GM12878 (cell line): ENCODE results near the gene DOHH.

ENCODE experiments used
- CBFB ChIP-seq: IDR thresholded peaks from 2 replicates; pipeline ENCODE4 v1.6.1; 2016; ENCODE audit warnings: antibody characterized with exemption, low read depth
- CHD2 ChIP-seq: IDR thresholded peaks from 2 replicates; pipeline ENCODE4 v1.6.1; 2011; ENCODE audit warnings: low read depth, low read length, improper control_type of control experiment, borderline replicate concordance
- MAX ChIP-seq: IDR thresholded peaks from 2 replicates; pipeline ENCODE4 v1.6.1; 2012; ENCODE audit warnings: low read depth, low read length, improper control_type of control experiment
- NBN ChIP-seq: fragments of 450-650 bp; IDR thresholded peaks from 2 replicates; pipeline ENCODE4 v1.6.1; 2016
- RAD21 ChIP-seq: IDR thresholded peaks from 2 replicates; pipeline ENCODE4 v1.6.1; 2011; ENCODE audit warnings: mild to moderate bottlenecking, low read depth, low read length, moderate library complexity; ENCODE audit not compliant: insufficient read depth
- RCOR1 ChIP-seq: conservative IDR thresholded peaks from 2 replicates; pipeline ENCODE4 v1.6.1; 2012; ENCODE audit warnings: low read depth, low read length, improper control_type of control experiment
- RFX5 ChIP-seq: IDR thresholded peaks from 2 replicates; pipeline ENCODE4 v1.6.1; 2011; ENCODE audit warnings: low read depth, low read length, improper control_type of control experiment
- SRF ChIP-seq, 2 experiments: IDR thresholded peaks; 2 replicates each; pipeline ENCODE4 v1.6.1; 2011; ENCODE audit warnings: low read depth in 2 of 2, low read length in 2 of 2, mild to moderate bottlenecking in 1 of 2, moderate library complexity in 1 of 2
- TCF12 ChIP-seq: IDR thresholded peaks from 2 replicates; pipeline ENCODE4 v1.6.1; 2011; ENCODE audit warnings: low read depth, mild to moderate bottlenecking, low read length
- TF ChIP-seq, protein P1 (sequence below), 3 experiments: IDR thresholded peaks in 2 of 3; conservative IDR thresholded peaks in 1 of 3; 2 replicates each; pipeline ENCODE4 v1.5.1; 2011; ENCODE audit warnings: low read depth in 3 of 3, low read length in 3 of 3, mild to moderate bottlenecking in 3 of 3, control low read depth in 2 of 3, moderate library complexity in 2 of 3, inconsistent platforms in 1 of 3, mixed read lengths in 1 of 3; ENCODE audit not compliant: control insufficient read depth in 2 of 3, insufficient read depth in 1 of 3; ENCODE audit errors: extremely low read depth in 1 of 3

DNA sequence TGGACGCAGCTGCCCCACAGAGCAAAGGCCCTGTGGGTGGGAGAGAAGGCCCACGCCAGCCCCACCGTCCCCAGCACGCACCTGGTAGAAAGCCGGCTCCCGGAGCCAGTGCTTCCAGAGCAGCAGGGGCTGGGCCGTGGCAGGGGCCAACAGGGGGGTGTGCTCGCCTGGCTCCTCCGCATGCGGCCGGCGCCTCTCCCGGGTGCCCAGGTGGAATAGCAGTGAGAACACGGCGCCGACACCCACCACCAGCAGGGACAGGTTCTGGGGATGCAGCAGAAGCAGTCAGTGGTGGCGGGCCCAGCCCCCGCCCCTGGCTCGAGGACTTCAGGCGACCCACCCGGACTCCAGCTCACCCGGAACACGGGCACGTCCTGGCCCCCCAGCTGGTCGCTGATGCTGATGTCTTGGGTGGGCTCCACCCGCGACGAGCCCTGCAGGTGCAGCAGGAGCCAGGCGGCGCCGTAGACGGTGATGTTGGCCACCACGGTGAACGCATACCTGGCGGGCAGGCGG is 47.4 kb upstream of the DOHH start:
- no peak for TF ChIP-seq CBFB
- TF ChIP-seq SRF (IDR thresholded peaks at IDR 0.05; ENCODE audit: low read depth in 2 of 2, low read length in 2 of 2): no peak
- TF ChIP-seq, protein P1, sequence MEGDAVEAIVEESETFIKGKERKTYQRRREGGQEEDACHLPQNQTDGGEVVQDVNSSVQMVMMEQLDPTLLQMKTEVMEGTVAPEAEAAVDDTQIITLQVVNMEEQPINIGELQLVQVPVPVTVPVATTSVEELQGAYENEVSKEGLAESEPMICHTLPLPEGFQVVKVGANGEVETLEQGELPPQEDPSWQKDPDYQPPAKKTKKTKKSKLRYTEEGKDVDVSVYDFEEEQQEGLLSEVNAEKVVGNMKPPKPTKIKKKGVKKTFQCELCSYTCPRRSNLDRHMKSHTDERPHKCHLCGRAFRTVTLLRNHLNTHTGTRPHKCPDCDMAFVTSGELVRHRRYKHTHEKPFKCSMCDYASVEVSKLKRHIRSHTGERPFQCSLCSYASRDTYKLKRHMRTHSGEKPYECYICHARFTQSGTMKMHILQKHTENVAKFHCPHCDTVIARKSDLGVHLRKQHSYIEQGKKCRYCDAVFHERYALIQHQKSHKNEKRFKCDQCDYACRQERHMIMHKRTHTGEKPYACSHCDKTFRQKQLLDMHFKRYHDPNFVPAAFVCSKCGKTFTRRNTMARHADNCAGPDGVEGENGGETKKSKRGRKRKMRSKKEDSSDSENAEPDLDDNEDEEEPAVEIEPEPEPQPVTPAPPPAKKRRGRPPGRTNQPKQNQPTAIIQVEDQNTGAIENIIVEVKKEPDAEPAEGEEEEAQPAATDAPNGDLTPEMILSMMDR (IDR thresholded peaks at IDR 0.05 in 2 of 3, conservative IDR thresholded peaks at IDR 0.05 in 1 of 3; ENCODE audit: control insufficient read depth in 2 of 3, extremely low read depth in 1 of 3, insufficient read depth in 1 of 3, low read depth in 3 of 3, low read length in 3 of 3): no peak
- TF ChIP-seq RCOR1: no peak
- TF ChIP-seq RFX5: no peak
- TF ChIP-seq NBN: no peak
- TF ChIP-seq CHD2: no peak
- TF ChIP-seq TCF12: no peak
- TF ChIP-seq MAX: no peak
- TF ChIP-seq RAD21: no peak
